ENCODE results near the gene ATRIP.
"Not testable (repeated sequence)": the region's sequence is repeated elsewhere in the genome, so short reads cannot be mapped to it uniquely, and the experiment has no call there.

ATRIP gene

DNA sequence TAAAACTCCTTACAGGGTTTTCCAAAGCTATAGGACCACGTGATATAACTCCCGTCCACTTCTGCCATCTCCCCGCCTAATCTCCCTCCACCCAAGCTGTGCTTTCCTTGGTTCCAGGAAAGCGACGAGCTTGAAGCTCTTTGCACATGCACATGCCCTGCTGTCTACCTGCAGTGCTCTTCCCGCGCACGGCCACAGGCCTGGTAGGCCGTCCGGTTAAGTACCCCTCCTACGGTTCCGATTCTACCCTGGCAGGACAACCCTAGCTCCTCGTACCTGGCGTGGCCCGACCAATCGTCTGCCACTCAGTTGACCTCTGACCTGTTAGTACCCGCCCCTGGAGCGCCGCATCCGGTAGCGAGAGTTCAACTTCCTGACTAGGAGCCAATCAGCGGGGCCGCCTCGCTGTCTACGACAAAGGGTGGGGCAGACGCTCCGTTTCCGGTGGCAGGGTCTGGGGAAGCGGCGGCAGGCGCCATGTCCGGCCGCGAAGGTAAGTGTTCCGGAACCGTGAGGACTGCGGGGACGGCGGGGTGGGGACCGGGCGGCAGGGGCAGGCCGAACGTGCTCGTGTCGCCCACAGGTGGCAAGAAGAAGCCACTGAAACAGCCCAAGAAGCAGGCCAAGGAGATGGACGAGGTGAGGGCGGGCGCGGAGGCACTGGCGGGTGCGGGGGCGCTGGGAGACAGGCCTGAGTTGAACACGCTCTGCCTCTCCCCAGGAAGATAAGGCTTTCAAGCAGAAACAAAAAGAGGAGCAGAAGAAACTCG, 6.5 kb upstream of the ATRIP start, which contains the start of the genes CCDC51 and TMA7:
CCDC51 (minus strand) TSS at position 300 of the 770 bp plus-strand sequence. CDS start 4,991 bp downstream, outside the sequence.
TMA7 (plus strand) TSS at position 438 of the 770 bp plus-strand sequence; CDS start at position 478, 40 bp downstream.
- DNase-seq: peak; percentile 99

DNA sequence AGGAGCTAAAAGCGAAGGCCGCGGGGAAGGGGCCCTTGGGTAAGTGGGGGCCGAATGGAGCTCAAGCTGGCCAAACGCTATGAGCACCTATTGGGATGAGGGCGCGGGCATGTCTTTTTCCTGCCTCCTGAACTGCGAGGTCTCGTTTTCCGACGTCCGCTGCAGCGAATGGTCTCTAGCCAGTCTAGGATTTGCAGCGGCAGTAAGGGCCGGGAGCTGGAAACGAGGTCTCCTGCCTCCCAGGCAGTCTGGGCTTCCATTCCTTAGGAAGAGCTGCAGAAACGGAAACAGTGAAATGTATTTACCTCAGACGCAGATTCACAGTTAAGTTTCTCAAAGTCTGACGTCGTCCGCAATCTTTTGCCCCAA, 6.0 kb upstream of the ATRIP start:
- DNase-seq: peak; percentile 61

DNA sequence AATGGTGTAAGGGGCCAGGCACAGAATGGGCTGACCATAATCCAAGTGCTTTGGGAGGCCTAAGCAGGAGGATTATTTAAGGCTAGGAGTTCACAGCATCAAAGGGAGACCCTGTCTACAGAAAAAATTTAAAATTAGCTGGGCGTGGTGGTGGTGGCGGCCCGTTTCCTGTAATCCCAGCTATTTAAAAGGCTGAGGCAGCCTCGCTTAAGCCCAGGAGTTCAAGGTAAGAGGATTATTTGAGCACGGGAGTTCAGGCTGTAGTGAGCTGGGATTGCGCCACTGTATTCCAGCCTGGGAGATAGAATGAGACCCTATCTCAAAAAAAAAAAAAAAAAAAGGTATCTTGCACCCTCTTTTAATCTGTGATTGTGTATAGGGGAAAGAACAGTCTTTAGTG, 4.6 kb upstream of the ATRIP start:
- DNase-seq: no peak

DNA sequence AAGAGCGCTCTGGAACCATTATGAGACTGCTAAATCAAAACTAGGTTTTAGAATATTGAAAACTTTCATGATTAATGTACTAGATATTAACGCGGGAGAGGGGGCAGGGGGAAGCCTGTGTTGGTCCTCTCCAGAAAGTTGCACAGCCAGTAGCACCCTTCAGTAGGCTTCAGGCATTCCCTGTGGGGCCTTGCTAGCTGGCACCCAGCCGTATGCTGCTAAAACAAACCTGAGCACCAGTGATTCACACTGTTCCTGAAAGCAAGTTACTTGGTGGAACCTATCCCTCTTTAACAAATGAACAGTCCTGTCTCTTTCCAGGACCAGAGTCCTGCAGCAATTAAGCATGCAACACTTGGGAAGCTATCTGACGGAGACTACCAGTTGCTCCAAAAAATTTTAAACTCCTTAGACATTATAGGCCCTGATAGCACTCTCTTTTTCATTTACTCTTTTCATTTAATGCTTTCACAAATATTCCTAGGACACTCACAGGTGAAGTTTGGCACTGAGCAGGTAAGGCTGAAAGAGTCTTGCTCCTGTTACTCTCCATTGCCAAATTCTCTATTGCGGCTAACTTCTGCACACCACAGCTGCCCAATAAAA, 1.2 kb upstream of the ATRIP start:
- DNase-seq: peak; percentile 48

DNA sequence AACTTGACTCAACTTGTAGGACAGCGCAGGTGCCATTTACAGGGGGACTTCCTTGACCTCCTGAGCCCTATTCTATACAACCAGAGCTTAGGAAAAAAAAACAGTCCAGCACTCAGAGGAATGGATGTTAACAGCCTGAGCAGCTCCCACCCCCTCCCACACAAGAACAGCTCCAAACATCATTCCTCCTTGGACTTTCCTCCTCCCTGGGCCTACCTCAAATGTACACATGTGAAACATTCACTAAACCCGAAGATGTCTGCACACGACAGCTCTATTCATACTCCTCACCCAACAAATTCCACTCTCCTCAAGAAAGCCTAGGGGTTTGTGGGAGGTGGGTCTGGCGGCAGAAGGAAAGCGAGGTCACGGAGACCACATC, 503 bp upstream of the ATRIP start:
- DNase-seq: peak; percentile 37

DNA sequence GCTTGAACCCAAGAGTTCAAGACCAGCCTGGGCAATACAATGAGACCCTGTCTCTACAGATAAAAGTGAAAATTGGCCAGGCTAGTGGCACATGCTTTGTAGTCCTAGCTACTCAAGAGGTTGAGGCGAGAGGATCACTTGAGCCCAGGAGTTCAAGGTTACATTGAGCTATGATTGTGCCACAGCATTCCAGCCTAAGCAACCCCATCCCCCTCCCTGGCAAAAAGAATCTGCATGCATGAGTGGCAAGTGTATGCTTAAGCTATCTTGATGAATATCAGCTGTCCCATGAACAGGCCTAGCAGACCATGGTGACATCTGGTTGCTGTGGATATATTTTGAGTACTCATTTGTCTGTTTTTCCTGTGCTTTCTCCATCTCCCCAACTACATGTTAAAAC, 4.7 kb downstream of the ATRIP start:
- no peak for DNase-seq

DNA sequence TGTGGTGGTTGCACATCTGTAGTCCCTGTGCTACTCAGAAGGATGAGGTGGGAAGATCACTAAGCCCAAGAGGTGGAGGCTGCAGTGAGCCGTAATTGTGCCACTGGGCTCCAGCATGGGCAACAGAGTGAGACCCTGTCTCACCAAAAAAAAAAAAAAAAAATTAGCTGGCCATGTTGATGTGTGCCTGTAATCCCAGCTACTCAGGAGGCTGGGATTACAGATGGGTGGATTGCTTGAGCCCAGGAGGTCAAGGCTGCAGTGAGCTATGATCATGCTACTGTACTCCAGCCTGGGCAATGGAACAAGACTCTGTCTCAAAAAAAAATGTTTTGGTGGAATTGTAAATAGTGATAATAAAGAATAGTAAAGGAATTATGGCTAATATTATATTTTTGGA, 9.9 kb downstream of the ATRIP start:
- no peak for DNase-seq

DNA sequence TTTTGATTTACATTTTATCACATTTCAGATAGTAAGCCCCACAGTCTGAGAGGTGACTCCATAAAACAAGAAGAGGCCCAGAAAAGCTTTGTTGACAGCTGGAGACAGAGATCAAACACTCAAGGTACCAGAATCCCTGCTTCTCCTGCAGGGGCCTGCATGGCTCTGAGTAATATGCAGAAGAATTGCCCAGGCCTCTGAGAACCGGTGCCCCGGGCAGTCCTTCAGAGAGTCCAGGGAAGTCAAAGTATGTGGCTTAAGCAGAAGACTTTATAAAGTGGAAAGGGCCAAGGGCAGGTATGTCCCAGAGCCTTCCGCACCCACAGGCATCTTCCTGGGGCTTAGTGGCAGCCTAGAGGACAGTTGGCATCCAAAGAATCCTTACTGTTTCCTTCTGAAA, 12.8 kb downstream of the ATRIP start:
- peak; percentile 76 for DNase-seq

DNA sequence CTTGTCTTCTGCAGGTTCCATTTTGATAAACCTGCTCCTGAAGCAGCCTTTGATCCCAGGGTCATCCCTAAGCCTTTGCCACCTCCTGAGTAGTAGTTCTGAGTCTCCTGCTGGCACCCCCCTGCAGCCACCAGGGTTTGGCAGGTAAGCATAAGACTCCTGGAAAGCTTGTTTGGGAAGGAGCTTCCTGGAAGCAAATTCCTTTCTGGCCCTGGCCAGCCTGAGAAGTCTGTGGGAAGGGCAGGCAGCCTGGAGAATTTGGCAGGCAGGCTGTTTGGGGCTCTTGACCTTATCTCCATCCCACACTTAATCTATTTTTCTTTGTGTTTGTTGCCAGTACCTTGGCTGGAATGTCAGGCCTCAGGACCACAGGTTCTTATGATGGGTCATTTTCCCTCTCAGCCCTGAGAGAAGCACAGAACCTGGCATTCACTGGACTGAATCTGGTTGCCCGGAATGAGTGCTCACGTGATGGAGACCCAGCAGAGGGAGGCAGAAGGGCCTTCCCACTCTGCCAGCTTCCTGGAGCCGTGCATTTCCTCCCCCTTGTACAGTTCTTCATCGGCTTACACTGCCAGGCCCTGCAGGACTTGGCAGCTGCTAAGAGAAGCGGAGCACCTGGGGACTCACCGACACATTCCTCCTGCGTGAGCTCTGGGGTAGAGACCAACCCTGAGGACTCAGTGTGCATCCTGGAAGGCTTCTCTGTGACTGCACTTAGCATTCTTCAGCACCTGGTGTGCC, 13.4 kb downstream of the ATRIP start:
- DNase-seq: peak; percentile 57

DNA sequence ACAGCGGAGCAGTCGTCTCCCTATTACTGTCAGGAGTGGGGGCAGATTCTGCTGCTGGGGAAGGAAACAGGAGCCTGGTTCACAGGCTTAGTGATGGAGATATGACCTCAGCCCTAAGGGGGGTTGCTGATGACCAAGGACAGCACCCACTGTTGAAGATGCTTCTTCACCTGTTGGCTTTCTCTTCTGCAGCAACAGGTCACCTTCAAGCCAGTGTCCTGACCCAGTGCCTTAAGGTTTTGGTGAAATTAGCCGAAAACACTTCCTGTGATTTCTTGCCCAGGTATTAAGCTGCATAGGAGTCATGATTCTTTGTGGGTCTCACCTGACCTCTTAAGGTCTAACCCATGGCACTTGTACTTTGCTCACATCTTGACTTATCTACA, 14.0 kb downstream of the ATRIP start:
- no peak for DNase-seq

DNA sequence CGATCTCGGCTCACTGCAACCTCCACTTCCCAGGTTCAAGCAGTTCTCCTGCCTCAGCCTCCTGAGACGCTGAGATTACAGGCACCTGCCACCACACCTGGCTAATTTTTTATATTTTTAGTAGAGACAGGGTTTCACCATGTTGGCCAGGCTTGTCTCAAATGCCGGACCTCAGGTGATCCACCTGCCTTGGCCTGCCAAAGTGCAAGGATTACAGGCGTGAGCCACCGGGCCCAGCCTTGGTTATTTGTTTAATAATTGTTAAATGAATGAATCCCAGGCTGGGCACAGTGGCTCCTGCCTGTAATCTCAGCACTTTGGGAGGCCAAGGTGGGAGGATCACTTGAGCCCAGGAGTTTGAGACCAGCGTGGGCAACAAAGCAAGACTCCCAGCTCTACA, 15.2 kb downstream of the ATRIP start:
- DNase-seq: not testable (repeated sequence)

DNA sequence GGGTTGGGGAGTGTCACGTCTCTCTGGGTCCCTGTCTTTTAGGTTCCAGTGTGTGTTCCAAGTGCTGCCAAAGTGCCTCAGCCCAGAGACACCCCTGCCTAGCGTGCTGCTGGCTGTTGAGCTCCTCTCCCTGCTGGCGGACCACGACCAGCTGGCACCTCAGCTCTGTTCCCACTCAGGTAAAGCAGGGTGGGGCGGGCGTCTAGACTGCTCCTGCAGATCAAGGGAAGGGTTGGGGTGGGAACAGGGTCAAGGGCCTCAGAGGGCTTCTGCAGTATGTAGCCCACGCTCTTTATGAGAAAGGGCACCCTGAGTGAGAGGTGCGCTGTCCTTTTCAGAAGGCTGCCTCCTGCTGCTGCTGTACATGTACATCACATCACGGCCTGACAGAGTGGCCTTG, 17.2 kb downstream of the ATRIP start:
- no peak for DNase-seq

DNA sequence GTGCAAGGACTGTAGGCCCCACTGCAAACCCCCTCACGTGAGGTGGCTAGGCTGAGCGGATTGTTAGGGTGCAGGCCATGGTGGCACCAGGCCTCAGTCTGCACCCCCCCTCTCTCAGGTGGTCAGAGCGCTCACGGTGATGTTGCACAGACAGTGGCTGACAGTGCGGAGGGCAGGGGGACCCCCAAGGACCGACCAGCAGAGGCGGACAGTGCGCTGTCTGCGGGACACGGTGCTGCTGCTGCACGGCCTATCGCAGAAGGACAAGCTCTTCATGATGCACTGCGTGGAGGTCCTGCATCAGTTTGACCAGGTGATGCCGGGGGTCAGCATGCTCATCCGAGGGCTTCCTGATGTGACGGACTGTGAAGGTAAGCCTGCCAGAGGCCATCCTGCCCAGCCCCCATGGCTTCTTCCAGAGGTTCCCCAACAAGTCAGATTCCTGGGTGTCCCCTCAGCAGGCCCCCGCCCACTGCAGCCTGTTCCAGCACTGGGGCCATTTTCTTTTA, 18.2 kb downstream of the ATRIP start:
- no peak for DNase-seq

DNA sequence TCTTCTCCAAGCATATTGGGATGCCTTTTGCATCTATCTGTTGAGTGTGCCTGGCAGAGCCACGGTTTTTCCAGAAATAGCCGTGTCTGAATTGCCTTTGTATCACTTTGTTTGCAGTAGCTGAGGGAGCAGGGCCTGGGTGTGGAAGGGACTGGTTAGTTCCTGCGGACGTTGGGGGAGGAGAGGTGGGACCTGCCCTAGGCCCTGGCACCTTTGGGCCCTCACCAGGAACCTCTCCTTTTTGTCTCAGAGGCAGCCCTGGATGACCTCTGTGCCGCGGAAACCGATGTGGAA, 18.6 kb downstream of the ATRIP start:
- no peak for DNase-seq

DNA sequence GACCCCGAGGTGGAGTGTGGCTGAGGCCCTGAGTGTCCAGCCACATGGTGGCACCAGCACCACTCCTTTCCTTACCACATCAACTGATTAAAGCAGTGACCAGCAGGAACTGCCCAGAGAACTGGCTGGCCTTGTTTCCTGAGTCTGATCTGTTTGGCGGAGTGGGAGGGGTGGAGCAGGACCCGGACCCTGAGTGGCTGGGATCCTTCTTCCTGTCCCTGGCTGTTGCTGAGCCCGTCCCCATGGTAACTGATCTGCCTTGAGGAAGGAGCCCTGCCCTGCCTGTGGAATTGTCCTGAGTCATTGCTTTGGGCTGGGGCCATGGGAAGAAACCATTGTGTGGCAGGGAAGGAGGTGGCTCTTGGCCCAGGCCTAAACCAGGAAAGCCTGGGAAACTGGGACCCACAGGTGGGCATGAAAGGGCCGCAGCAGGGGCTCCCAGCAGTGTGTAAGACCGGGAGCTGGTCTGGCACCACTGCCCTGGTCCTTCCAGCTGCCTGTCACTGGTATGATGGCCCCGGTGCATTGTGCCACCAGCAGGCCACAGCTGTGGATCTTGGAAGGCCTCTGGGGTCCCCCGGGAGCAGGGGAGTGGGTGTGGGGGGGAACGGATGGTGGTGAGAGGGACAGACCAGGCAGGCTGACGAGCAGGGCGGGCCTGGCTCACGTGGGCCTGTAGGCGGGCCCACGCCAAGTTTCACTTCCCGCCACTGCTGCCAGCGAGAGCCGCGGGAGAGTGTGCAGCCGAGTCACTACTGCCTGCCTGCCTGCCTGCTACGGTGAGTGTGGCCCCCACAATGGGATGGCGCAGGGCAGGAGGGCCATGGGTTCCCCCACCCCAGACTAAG, 19.2 kb downstream of the ATRIP start:
- peak; percentile 100 for DNase-seq

DNA sequence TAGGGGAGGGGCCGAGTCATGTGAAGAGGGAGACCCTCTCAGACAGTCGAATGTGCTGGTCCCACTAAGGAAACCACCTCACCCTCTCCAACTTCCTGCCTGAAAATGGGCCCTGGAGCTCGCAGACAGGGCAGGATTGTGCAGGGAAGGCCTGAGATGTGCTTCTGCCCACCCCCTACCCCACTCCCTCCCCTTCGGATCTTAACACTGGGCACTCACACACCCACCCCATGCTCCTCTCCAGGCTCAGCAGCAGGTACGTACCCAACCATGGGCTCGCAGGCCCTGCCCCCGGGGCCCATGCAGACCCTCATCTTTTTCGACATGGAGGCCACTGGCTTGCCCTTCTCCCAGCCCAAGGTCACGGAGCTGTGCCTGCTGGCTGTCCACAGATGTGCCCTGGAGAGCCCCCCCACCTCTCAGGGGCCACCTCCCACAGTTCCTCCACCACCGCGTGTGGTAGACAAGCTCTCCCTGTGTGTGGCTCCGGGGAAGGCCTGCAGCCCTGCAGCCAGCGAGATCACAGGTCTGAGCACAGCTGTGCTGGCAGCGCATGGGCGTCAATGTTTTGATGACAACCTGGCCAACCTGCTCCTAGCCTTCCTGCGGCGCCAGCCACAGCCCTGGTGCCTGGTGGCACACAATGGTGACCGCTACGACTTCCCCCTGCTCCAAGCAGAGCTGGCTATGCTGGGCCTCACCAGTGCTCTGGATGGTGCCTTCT, 20.0 kb downstream of the ATRIP start:
- peak; percentile 51 for DNase-seq

DNA sequence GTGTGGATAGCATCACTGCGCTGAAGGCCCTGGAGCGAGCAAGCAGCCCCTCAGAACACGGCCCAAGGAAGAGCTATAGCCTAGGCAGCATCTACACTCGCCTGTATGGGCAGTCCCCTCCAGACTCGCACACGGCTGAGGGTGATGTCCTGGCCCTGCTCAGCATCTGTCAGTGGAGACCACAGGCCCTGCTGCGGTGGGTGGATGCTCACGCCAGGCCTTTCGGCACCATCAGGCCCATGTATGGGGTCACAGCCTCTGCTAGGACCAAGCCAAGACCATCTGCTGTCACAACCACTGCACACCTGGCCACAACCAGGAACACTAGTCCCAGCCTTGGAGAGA, 20.5 kb downstream of the ATRIP start:
- DNase-seq: no peak

DNA sequence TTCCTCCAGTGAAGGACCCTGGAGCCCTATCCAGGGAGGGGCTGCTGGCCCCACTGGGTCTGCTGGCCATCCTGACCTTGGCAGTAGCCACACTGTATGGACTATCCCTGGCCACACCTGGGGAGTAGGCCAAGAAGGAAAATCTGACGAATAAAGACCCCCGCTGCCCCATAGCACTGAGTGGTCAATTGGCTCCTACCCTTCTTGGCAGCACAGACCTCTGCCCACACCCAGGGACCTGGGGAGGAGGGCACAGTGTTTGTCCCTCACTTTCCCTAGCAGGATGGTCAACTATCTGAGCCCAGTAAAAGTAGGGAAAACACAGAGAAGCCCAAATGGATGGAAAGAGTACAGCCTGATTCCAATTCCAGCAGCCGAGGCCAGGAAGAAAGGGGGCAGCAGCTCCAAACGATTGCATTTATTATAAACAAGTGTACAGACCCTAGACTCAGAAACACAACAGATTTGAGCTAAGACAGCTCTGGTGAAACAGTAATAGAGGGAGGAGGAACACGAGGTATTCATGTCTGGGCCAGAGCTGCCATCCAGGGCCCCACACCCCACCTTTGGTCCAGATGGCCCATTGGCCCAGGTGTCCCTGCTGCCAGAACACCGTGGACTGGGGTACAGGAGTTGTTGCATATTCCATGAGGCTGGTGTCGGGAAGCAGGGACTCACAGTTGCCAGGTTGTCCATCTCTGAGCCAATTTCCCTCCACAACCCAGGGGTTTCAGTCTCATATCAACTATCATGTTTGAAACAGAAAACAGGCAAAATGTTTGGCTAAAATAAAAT, 21.1 kb downstream of the ATRIP start:
- peak; percentile 55 for DNase-seq

DNA sequence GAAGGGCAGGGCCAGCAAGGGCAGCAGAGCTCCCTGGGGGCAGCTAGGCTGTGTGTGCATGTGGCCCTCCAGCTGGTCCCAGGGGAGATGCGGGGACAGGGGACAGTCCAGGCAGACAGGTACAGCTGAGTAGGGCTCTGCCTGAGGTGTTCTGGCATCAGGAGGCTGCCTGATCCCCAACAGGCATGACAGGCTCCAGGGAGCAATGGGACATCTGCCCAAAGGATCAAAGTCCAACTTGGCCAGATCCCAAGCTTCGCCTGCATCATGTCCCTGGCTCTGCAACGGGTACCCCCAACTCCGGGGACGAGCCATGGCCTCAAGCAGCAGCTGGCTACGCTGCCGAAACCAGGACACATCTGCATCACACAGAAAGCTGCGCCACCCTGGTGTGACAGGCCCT, 21.8 kb downstream of the ATRIP start:
- no peak for DNase-seq

DNA sequence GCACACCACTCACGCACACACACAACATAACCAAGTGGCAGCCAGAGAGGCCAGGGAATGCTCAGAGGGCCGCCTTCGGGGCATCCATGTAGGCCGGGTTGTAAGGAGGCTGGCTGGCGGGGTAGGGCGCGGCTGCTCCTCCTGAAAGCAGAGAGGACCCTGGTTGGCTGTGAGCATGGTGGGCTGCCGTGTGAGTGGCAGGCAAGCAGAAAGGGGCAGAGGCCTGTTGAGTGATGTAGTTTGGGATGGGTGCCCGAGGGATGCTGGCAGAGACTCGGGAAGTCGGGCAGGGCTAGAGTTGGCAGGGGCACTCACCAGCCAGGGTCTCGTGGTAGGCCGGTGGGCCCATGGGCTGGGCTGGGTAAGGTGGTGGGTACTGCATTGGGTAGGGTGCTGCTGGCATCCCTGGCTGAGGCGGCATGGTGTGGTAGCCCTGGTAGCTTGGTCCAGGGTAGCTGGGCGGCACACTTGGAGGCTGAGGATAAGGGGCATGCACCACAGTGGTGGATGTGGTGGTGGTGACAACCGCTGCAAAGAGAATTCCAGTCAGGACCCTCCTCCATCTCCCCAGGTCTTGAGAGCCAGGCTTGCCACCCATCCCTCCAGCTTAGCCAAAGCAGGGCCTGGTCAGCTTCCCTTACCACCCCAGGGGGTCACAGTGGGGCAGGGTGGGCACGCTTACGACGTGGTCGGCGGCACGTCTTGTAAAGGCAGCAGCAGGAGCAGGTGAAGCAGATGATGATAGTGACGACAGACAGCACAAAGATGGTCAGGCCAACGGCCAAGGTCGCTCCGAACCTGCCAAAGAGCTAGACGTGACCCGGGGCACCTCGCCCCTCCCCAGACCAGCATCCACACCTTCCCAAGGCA, 22.7 kb downstream of the ATRIP start:
- DNase-seq: no peak

DNA sequence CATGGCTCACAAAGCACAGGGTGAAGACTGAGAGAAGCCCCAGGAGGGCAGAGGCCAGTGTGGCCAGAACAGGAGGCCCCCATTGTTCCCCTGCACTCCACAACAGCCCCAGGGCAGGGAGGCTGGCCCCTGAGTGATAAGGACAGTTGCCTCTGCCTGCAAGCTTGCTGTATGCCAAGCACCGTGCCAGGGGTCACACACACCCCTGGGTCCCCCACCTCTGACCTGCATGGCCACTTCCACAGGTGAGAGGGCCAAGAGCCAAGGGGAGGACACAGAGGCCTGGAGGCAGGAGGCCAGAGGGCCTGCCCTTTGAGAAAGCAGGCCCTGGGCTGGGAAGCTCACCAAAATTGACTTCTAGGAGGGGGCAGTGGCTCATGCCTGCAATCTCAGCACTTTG, 23.7 kb downstream of the ATRIP start:
- DNase-seq: peak; percentile 50
